K562 (cell line): ENCODE data around the gene MMP11. TPM values are rescaled to one million over a fixed set of nuclear protein-coding genes. Genes with fewer than 3 reads are reported as not detected.

ENCODE experiments used
- ATAC-seq: fragments of 200-7000 bp; cut with Tn5 transposase; 3 replicates; pipeline ENCODE4 v1.9.1; 2020; ENCODE audit warnings: moderate library complexity
- BruUV-seq: library from RNA; stranded (reverse); fragments of 400-500 nt; replicated peaks from 2 replicates; lab custom pipeline; 2021; lab: Mats Ljungman, UMichigan
- CTCF ChIA-PET: fragments of 300-600 bp; formaldehyde crosslinking; extraction: SDS; loops from one replicate; lab custom pipeline; 2021; ENCODE audit warnings: low intra/inter-chr PET ratio; lab: Yijun Ruan, JAX
- POLR2A ChIA-PET: fragments of 300-600, 350-650 bp; sonication (Branson Sonifier 250); formaldehyde crosslinking; extraction: SDS; loops from one replicate; lab custom pipeline; 2021; ENCODE audit warnings: antibody characterized with exemption, inconsistent platforms; lab: Yijun Ruan, JAX
- DNase-seq, 4 experiments: peaks; one replicate each; pipeline versions ENCODE4 v3.0.0 to v3.0.0-alpha.2; 2011 to 2018; ENCODE audit warnings: low spot score in 3 of 4, mixed read lengths in 3 of 4; ENCODE audit errors: extremely low read depth in 1 of 4
- FAIRE-seq: peaks from 2 replicates; lab custom pipeline; 2011; peaks lifted over from hg19 to GRCh38; lab: Jason Lieb, UNC
- H2AFZ ChIP-seq: 2 replicates; pipeline ENCODE4 v1.6.0; 2011; ENCODE audit warnings: low read depth, low read length, control low read depth, inconsistent platforms
- H3K27ac ChIP-seq: fragments of 200-600 bp; 3 replicates; pipeline ENCODE4 v1.8.0; 2011; ENCODE audit warnings: low read depth, mild to moderate bottlenecking, control low read depth, inconsistent platforms, low read length, moderate library complexity, mixed read lengths; ENCODE audit errors: extremely low read depth
- H3K27me3 ChIP-seq, 2 experiments: fragments of 300-600 bp in 1 of 2; 2 replicates in 1 of 2; 3 replicates in 1 of 2; pipeline versions ENCODE4 v1.6.0 to v1.8.0; 2011; ENCODE audit warnings: inconsistent platforms in 2 of 2, low read length in 2 of 2, mild to moderate bottlenecking in 1 of 2, mixed read lengths in 1 of 2, moderate library complexity in 1 of 2; ENCODE audit not compliant: control insufficient read depth in 2 of 2, insufficient read depth in 2 of 2
- H3K36me3 ChIP-seq: fragments of 300-600 bp; 3 replicates; pipeline ENCODE4 v1.8.0; 2011; ENCODE audit warnings: mild to moderate bottlenecking, low read length, inconsistent platforms; ENCODE audit not compliant: control insufficient read depth, insufficient read depth
- H3K4me1 ChIP-seq, 2 experiments: fragments of 200-600 bp in 1 of 2; replicated peaks in 1 of 2; 2 replicates in 1 of 2; 3 replicates in 1 of 2; pipeline versions ENCODE4 v1.5.1 to v1.8.0; 2011; ENCODE audit warnings: inconsistent platforms in 2 of 2, low read length in 2 of 2, mild to moderate bottlenecking in 1 of 2, mixed read lengths in 1 of 2, moderate library complexity in 1 of 2; ENCODE audit not compliant: control insufficient read depth in 2 of 2, insufficient read depth in 2 of 2
- H3K4me2 ChIP-seq: 2 replicates; pipeline ENCODE4 v1.6.1; 2011; ENCODE audit warnings: low read length, control low read depth, inconsistent platforms, mixed read lengths; ENCODE audit not compliant: insufficient read depth
- H3K4me3 ChIP-seq: fragments of 200-600 bp; sonication (generic), shearing (Covaris generic); 2 replicates; pipeline ENCODE4 v1.5.1; 2016; ENCODE audit warnings: control low read depth, inconsistent platforms
- H3K79me2 ChIP-seq: fragments of 200-600 bp; 3 replicates; pipeline ENCODE4 v1.8.0; 2011; ENCODE audit warnings: low read length, inconsistent platforms; ENCODE audit not compliant: control insufficient read depth, insufficient read depth
- H3K9ac ChIP-seq, 2 experiments: 2 replicates each; pipeline versions ENCODE4 v1.6.0 to v1.6.1; 2011; ENCODE audit warnings: low read depth in 2 of 2, low read length in 2 of 2, control low read depth in 1 of 2, inconsistent platforms in 1 of 2, mild to moderate bottlenecking in 1 of 2, mixed read lengths in 1 of 2; ENCODE audit not compliant: insufficient read depth in 1 of 2
- H3K9me1 ChIP-seq: one replicate; pipeline ENCODE4 v1.6.0; 2011; ENCODE audit warnings: inconsistent platforms, mild to moderate bottlenecking, low read length, moderate library complexity; ENCODE audit not compliant: control insufficient read depth, insufficient read depth
- H3K9me3 ChIP-seq: replicated peaks from 2 replicates; pipeline ENCODE4 v1.5.1; 2011; ENCODE audit warnings: low read depth, low read length, inconsistent platforms; ENCODE audit not compliant: control insufficient read depth, insufficient read depth
- H4K20me1 ChIP-seq: replicated peaks from 2 replicates; pipeline ENCODE4 v1.6.1; 2011; ENCODE audit warnings: low read length, inconsistent platforms, mixed read lengths; ENCODE audit not compliant: control insufficient read depth, insufficient read depth
- ATF3 ChIP-seq, 2 experiments: fragments of 450-650 bp in 1 of 2; sonication (generic) in 1 of 2; formaldehyde crosslinking in 1 of 2; IDR thresholded peaks in 1 of 2; conservative IDR thresholded peaks in 1 of 2; 2 replicates each; pipeline versions ENCODE4 v1.6.1 to v1.8.1; 2016 to 2023; ENCODE audit warnings: mild to moderate bottlenecking in 2 of 2, moderate library complexity in 2 of 2, inconsistent platforms in 1 of 2, missing genetic modification reagents in 1 of 2
- BRF1 ChIP-seq: IDR thresholded peaks from 3 replicates; pipeline ENCODE4 v1.6.1; 2011; ENCODE audit warnings: borderline replicate concordance, mild to moderate bottlenecking; ENCODE audit not compliant: insufficient read length; ENCODE audit errors: extremely low read depth
- CTBP1 ChIP-seq: fragments of 450-650 bp; IDR thresholded peaks from 2 replicates; pipeline ENCODE4 v1.6.1; 2016; ENCODE audit warnings: borderline replicate concordance
- MITF ChIP-seq: IDR thresholded peaks from 2 replicates; pipeline ENCODE4 v1.6.1; 2014; ENCODE audit warnings: antibody characterized with exemption
- MYNN ChIP-seq, 2 experiments: sonication (generic); formaldehyde crosslinking in 1 of 2; IDR thresholded peaks; 2 replicates each; pipeline versions ENCODE4 v1.5.0 to v1.6.1; 2016 to 2020; ENCODE audit warnings: antibody characterized with exemption in 1 of 2, missing genetic modification reagents in 1 of 2
- POLR2AphosphoS5 ChIP-seq: IDR thresholded peaks from 2 replicates; pipeline ENCODE4 v1.6.1; 2011; ENCODE audit warnings: mild to moderate bottlenecking, low read depth, low read length, moderate library complexity; ENCODE audit not compliant: control insufficient read depth, insufficient read depth
- POLR2G ChIP-seq: fragments of 200-400 bp; formaldehyde crosslinking; IDR thresholded peaks from 2 replicates; pipeline ENCODE4 v1.6.1; 2017; ENCODE audit warnings: low read depth, mild to moderate bottlenecking, antibody characterized with exemption, low read length, moderate library complexity
- RBFOX2 ChIP-seq: fragments of 200-400 bp; formaldehyde crosslinking; IDR thresholded peaks from 2 replicates; pipeline ENCODE4 v1.6.1; 2017; ENCODE audit warnings: low read depth, mild to moderate bottlenecking, low read length, moderate library complexity
- TFE3 ChIP-seq: fragments of 450-650 bp; formaldehyde crosslinking; IDR thresholded peaks from 2 replicates; pipeline ENCODE4 v1.4.0; 2020; ENCODE audit warnings: mild to moderate bottlenecking, mixed read lengths
- ZMIZ1 ChIP-seq, 2 experiments: fragments of 150-350 bp in 1 of 2; IDR thresholded peaks; 2 replicates each; pipeline ENCODE4 v1.6.1; 2012 to 2016; ENCODE audit warnings: low read depth in 2 of 2, low read length in 2 of 2, mild to moderate bottlenecking in 1 of 2, moderate library complexity in 1 of 2
- ZNF507 ChIP-seq: conservative IDR thresholded peaks from 2 replicates; pipeline ENCODE4 v1.6.1; 2017; ENCODE audit warnings: missing genetic modification characterization, missing compliant biosample characterization
- ZNF589 ChIP-seq: fragments of 200-800 bp; sonication (Bioruptor generic); IDR thresholded peaks from 2 replicates; pipeline ENCODE4 v1.6.1; 2016; ENCODE audit warnings: low read depth, missing genetic modification characterization, missing compliant biosample characterization
- ZNF75A ChIP-seq: fragments of 450-650 bp; formaldehyde crosslinking; IDR thresholded peaks from 2 replicates; pipeline ENCODE4 v1.4.0; 2020; ENCODE audit warnings: mild to moderate bottlenecking
- WGBS: fragments of 100-300 bp; shearing (Covaris generic); methylation state at CpG from one replicate; pipeline ENCODE4 v1.1.6; 2016; ENCODE audit warnings: low coverage, mixed read lengths; ENCODE audit not compliant: insufficient coverage; ENCODE audit errors: missing lambda C conversion rate; 5-methylcytosine and 5-hydroxymethylcytosine counted together
- in situ Hi-C: fragments of 300-500 bp; cut with MboI; formaldehyde crosslinking; loops from 4 replicates; pipeline ENCODE4 v1.15.0; 2018; ENCODE audit warnings: inconsistent platforms, mixed read lengths
- intact Hi-C: fragments of 100-400 bp; cut with micrococcal nuclease; formaldehyde crosslinking; loops from 2 replicates; pipeline ENCODE4 v1.14.2; 2022
- polyA plus RNA-seq, 8 experiments: library from polyadenylated mRNA; depleted of rRNA in 4 of 8; stranded (reverse) in 5 of 8; unstranded in 3 of 8; fragments of >200 nt; fragmentation: Nextera tagmentation in 2 of 8; fragmentation: Illumina TruSeq in 1 of 8; extraction: Ambion mirVana in 2 of 8; extraction: Trizol in 1 of 8; gene quantifications; 2 replicates each; pipeline versions ENCODE4 v1.2.1 to v1.2.3, GENCODE V29; 2011 to 2014; ENCODE audit warnings: inconsistent platforms in 1 of 8, missing spikeins in 1 of 8
- total RNA-seq, 7 experiments: library from RNA; depleted of rRNA in 6 of 7; stranded (reverse); fragments of >200 nt in 6 of 7; fragmentation: Illumina TruSeq in 2 of 7; extraction: Trizol in 2 of 7; gene quantifications; 2 replicates each; pipeline versions ENCODE4 v1.2.1 to v1.2.3, GENCODE V29; 2011 to 2021; ENCODE audit warnings: low replicate concordance in 1 of 7

Gene MMP11
- total and polyA plus RNA-seq, 9 of the 15 experiments (the other 6 are each of a cell fraction or from before 2014, with no cell fraction given) = 0.14 to 1.8 (median 1.1) TPM; not detected in 2

- ChIA-PET CTCF (no interaction called here), POLR2A (interaction anchor here (0.6 to 1.1 kb wide), 3 partner anchors 8 to 82 kb away, joined by 3 read pairs; no protein-coding TSS in a partner anchor)
- Histone ChIP-seq H3K4me1 (peaks cover 26 to 50% of the 10 kb centered on the region in 2 experiments; a peak in 4 of 5 replicates), H3K79me2 (peaks cover 34% of the 10 kb centered on the region), H3K9ac (peak overlapping the region in 1 of 2 experiments; percentile 35; a peak in 2 of 4 replicates), H3K27ac (no peak overlapping the region), H4K20me1 (peaks cover 23% of the 10 kb centered on the region), H3K9me3 (no peaks in the 10 kb centered on the region), H3K4me3 (no peak overlapping the region), H3K36me3 (peaks cover 24% of the 10 kb centered on the region), H2AFZ (no peak overlapping the region), H3K4me2 (no peak overlapping the region), H3K9me1 (peaks cover 6% of the 10 kb centered on the region), H3K27me3 (no peaks in the 10 kb centered on the region)
- no peak for FAIRE-seq
- in situ Hi-C loops = no loop called here
- peak in 3 of 4 experiments; percentile 23 to 35 (median 29) for DNase-seq
- intact Hi-C loops = loop anchor here (10.0 kb wide), 1 partner anchor 139 kb away; no protein-coding TSS in a partner anchor
- peak; percentile 16 for ATAC-seq
- 34% methylated on average over 11 of the region's 17 CpGs for WGBS
- no TSS peak for BruUV-seq
- TF ChIP-seq POLR2AphosphoS5 = peak; percentile 12; the same call in 1 of the 2 replicates
- TF ChIP-seq ZMIZ1 (IDR thresholded peaks at IDR 0.05; ENCODE audit: low read depth in 2 of 2, low read length in 2 of 2) = no peak
- no peak for TF ChIP-seq ZNF507 (tag)
- TF ChIP-seq BRF1 = no peak
- TF ChIP-seq RBFOX2 = peak; percentile 54
- no peak for TF ChIP-seq MITF
- TF ChIP-seq TFE3 (CRISPR knock-in tag) = no peak
- TF ChIP-seq POLR2G = peak; percentile 68
- no peak for TF ChIP-seq CTBP1
- TF ChIP-seq ZNF589 (CRISPR knock-in tag) = no peak
- no peak for TF ChIP-seq ZNF75A (CRISPR knock-in tag)
- TF ChIP-seq ATF3 (IDR thresholded peaks at IDR 0.05) = no peak
- TF ChIP-seq ATF3 (CRISPR knock-in tag; conservative IDR thresholded peaks at IDR 0.05) = no peak
- TF ChIP-seq MYNN (IDR thresholded peaks at IDR 0.05) = 0 out of 2 replicates have a peak, but pooled peaks have one; percentile 9
- TF ChIP-seq MYNN (CRISPR knock-in tag; IDR thresholded peaks at IDR 0.05) = no peak
Observed at GRCh38 chr22:23763579-23763945, 9.1 kb upstream of the MMP11 start.
